Measurements from ENCODE around the gene HLA-DPA1.

Gene HLA-DPA1

GRCh38 chr6:33014841-33015634, 58.4 kb downstream of the HLA-DPA1 start:
- DNase-seq, result peak; percentile 47 to 68
